Pulmonary artery endothelial cell (primary cell): ENCODE measurements around the gene IL17C. TPM values are rescaled to one million over a fixed set of nuclear protein-coding genes. Genes with fewer than 3 reads are reported as not detected.

Experiments
- DNase-seq: peaks from one replicate; pipeline ENCODE4 v3.0.0-alpha.2; 2011; ENCODE audit warnings: low read depth, low spot score
- total RNA-seq: library from RNA; depleted of rRNA; stranded (reverse); fragments of >200 nt; gene quantifications from 2 replicates; pipeline ENCODE4 v1.2.3, GENCODE V29; 2014

The IL17C gene
- total RNA-seq, 1 donor from 2014 or later: not detected

- no peak for DNase-seq
Measured at GRCh38 chr16:88645455-88645854, 7.1 kb downstream of the IL17C start.

GRCh38 chr16:88645941-88646340, 7.6 kb downstream of the IL17C start:
- no peak for DNase-seq

GRCh38 chr16:88646345-88647034, 8.1 kb downstream of the IL17C start:
- no peak for DNase-seq

GRCh38 chr16:88647178-88648070, 9.1 kb downstream of the IL17C start:
- no peak for DNase-seq

GRCh38 chr16:88649195-88649923, 11.0 kb downstream of the IL17C start:
- no peak for DNase-seq

GRCh38 chr16:88649924-88650748, 11.8 kb downstream of the IL17C start:
- no peak for DNase-seq

- DNase-seq: no peak
Measured at GRCh38 chr16:88650749-88651275, 12.4 kb downstream of the IL17C start, which contains the start of gene CYBA. Gene CYBA (minus strand): TSS chr16:88651053. CDS start chr16:88651013, 40 bp downstream.

GRCh38 chr16:88651276-88651988, 13.1 kb downstream of the IL17C start:
- DNase-seq: no peak

GRCh38 chr16:88651989-88652761, 13.8 kb downstream of the IL17C start:
- DNase-seq: no peak

GRCh38 chr16:88652762-88653063, 14.3 kb downstream of the IL17C start:
- no peak for DNase-seq

- no peak for DNase-seq
Measured at GRCh38 chr16:88653101-88653500, 14.7 kb downstream of the IL17C start.

GRCh38 chr16:88653596-88654362, 15.4 kb downstream of the IL17C start:
- no peak for DNase-seq

- no peak for DNase-seq
Measured at GRCh38 chr16:88654363-88655052, 16.1 kb downstream of the IL17C start.

- no peak for DNase-seq
Measured at GRCh38 chr16:88655053-88655732, 16.8 kb downstream of the IL17C start.

GRCh38 chr16:88655733-88656281, 17.4 kb downstream of the IL17C start:
- no peak for DNase-seq

- DNase-seq: no peak
Measured at GRCh38 chr16:88656291-88656980, 18.1 kb downstream of the IL17C start.

- no peak for DNase-seq
Measured at GRCh38 chr16:88657371-88657770, 19.0 kb downstream of the IL17C start.
